ENCODE results near the gene ZNF346. TPM values are rescaled to one million over a fixed set of nuclear protein-coding genes. Genes with fewer than 3 reads are reported as not detected.

The ZNF346 gene
- total RNA-seq, 3 donors from 2014 or later (not counting 1 experiment from before 2014, with no cell fraction given): 20.2 to 27.9 (median 21.6) TPM

- H3K4me3 ChIP-seq (ENCODE audit: low read length): no peak overlapping the region
- ATAC-seq: no peak
- H3K27ac ChIP-seq (ENCODE audit: low read length): no peak overlapping the region
- Mint-ChIP-seq H3K9me3 (no peaks in the 10 kb centered on the region), H3K27me3 (ENCODE audit: low read depth in 2 of 2) (peaks cover 7 to 8% of the 10 kb centered on the region in 2 donors), H3K36me3 (no peaks in the 10 kb centered on the region), H3K4me3 (no peak overlapping the region), H3K27ac (no peak overlapping the region), H3K4me1 (peaks cover 4 to 5% of the 10 kb centered on the region in 2 donors)
- peaks cover 4% of the 10 kb centered on the region for H3K27me3 ChIP-seq (ENCODE audit: control insufficient read depth, insufficient read depth, low read length)
- no peaks in the 10 kb centered on the region for H3K9me3 ChIP-seq (ENCODE audit: control insufficient read depth, insufficient read depth, low read length)
- intact Hi-C loops (cut with micrococcal nuclease): no loop called here
- no peak for TF ChIP-seq CTCF (IDR thresholded peaks at IDR 0.05)
- H3K4me1 ChIP-seq (ENCODE audit: control insufficient read depth, insufficient read depth, low read length): peaks cover 4% of the 10 kb centered on the region
- H3K36me3 ChIP-seq (ENCODE audit: control insufficient read depth, insufficient read depth, low read length): no peaks in the 10 kb centered on the region
- DNase-seq: no peak
- 89% methylated on average over 32 of the region's 32 CpGs for WGBS (ENCODE audit: insufficient coverage)
These were observed 69.9 kb downstream of the ZNF346 start for GRCh38 chr5:177092178-177093081.

- Histone ChIP-seq H3K27me3 (ENCODE audit: control insufficient read depth, insufficient read depth, low read length) (no peaks in the 10 kb centered on the region), H3K27ac (ENCODE audit: low read length) (no peak overlapping the region), H3K4me3 (ENCODE audit: low read length) (no peak overlapping the region), H3K36me3 (ENCODE audit: control insufficient read depth, insufficient read depth, low read length) (no peaks in the 10 kb centered on the region), H3K9me3 (ENCODE audit: control insufficient read depth, insufficient read depth, low read length) (no peaks in the 10 kb centered on the region), H3K4me1 (ENCODE audit: control insufficient read depth, insufficient read depth, low read length) (no peaks in the 10 kb centered on the region)
- DNase-seq (no peak), ATAC-seq (no peak)
- no peak overlapping the region for H3K27ac Mint-ChIP-seq
- H3K4me1 Mint-ChIP-seq: no peaks in the 10 kb centered on the region
- H3K27me3 Mint-ChIP-seq (ENCODE audit: low read depth in 2 of 2): peaks cover 1 to 8% of the 10 kb centered on the region in 2 donors
- TF ChIP-seq CTCF (IDR thresholded peaks at IDR 0.05): no peak
- no peaks in the 10 kb centered on the region for H3K36me3 Mint-ChIP-seq
- intact Hi-C loops (cut with micrococcal nuclease): no loop called here
- H3K4me3 Mint-ChIP-seq: no peak overlapping the region
- no peaks in the 10 kb centered on the region for H3K9me3 Mint-ChIP-seq
- 92% methylated on average over 40 of the region's 40 CpGs for WGBS (ENCODE audit: insufficient coverage)
These were observed 70.7 kb downstream of the ZNF346 start for GRCh38 chr5:177093082-177093712.

DNA sequence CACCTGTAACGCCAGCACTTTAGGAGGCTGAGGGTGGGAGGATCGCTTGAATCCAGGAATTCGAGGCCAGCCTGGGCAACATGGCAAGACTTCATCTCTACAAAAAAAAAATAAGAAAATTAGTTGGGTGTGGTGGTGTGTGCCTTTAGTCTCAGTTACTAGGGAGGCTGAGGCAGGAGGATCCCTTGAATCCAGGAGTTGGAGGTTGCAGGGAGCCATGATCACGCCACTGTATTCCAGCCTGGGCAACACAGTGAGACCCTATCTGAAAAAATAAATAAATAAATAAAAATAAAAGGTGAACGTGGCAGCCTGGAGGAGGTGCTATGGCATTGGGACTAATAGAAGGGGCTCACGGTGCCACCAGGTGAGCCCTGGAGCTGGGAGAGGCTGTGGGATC, 71.3 kb downstream of the ZNF346 start:
- H3K27me3 ChIP-seq (ENCODE audit: control insufficient read depth, insufficient read depth, low read length): no peaks in the 10 kb centered on the region
- Mint-ChIP-seq H3K4me3 (no peak overlapping the region), H3K36me3 (no peaks in the 10 kb centered on the region), H3K27ac (no peak overlapping the region), H3K4me1 (no peaks in the 10 kb centered on the region), H3K27me3 (ENCODE audit: low read depth in 2 of 2) (peaks cover 0 to 4% of the 10 kb centered on the region in 2 donors), H3K9me3 (no peaks in the 10 kb centered on the region)
- H3K36me3 ChIP-seq (ENCODE audit: control insufficient read depth, insufficient read depth, low read length): no peaks in the 10 kb centered on the region
- 94% methylated on average over 3 of the region's 6 CpGs for WGBS (ENCODE audit: insufficient coverage)
- ATAC-seq: no peak
- no peak for DNase-seq
- H3K27ac ChIP-seq (ENCODE audit: low read length): no peak overlapping the region
- no peaks in the 10 kb centered on the region for H3K9me3 ChIP-seq (ENCODE audit: control insufficient read depth, insufficient read depth, low read length)
- intact Hi-C loops (cut with micrococcal nuclease): no loop called here
- no peak overlapping the region for H3K4me3 ChIP-seq (ENCODE audit: low read length)
- TF ChIP-seq CTCF (IDR thresholded peaks at IDR 0.05): no peak
- no peaks in the 10 kb centered on the region for H3K4me1 ChIP-seq (ENCODE audit: control insufficient read depth, insufficient read depth, low read length)

All from natural killer cell (primary cell).